SU-DHL-6 (cell line): Measurements from ENCODE around the gene GRK3.

Experiments
- H2AFZ ChIP-seq: fragments of 200-600 bp; sonication (generic); 2 replicates; pipeline ENCODE4 v1.6.1; 2014; ENCODE audit warnings: low read depth, mild to moderate bottlenecking, moderate library complexity, mixed read lengths, antibody characterized with exemption, low read length; ENCODE audit not compliant: severe bottlenecking
- H3F3A ChIP-seq: fragments of 200-600 bp; shearing (Covaris generic); 2 replicates; pipeline ENCODE4 v1.6.0; 2016; ENCODE audit warnings: antibody characterized with exemption, mild to moderate bottlenecking; ENCODE audit not compliant: insufficient read depth
- H3K27ac ChIP-seq: fragments of 200-600 bp; sonication (generic); 2 replicates; pipeline ENCODE4 v1.5.1; 2016; ENCODE audit warnings: low read depth, mild to moderate bottlenecking, low read length, moderate library complexity, mixed read lengths
- H3K27me3 ChIP-seq: fragments of 200-600 bp; sonication (generic), shearing (Covaris generic); 2 replicates; pipeline ENCODE4 v1.6.0; 2014; ENCODE audit warnings: mild to moderate bottlenecking, low read length
- H3K36me3 ChIP-seq: fragments of 200-600 bp; sonication (generic); 2 replicates; pipeline ENCODE4 v1.6.1; 2014; ENCODE audit warnings: mild to moderate bottlenecking, low read length, mixed read lengths
- H3K4me2 ChIP-seq: fragments of 300-600, 200-600 bp; shearing (Covaris generic), sonication (generic); 2 replicates; pipeline ENCODE4 v1.6.0; 2014; ENCODE audit warnings: low read length, low read depth, mild to moderate bottlenecking; ENCODE audit not compliant: poor library complexity, severe bottlenecking
- H3K4me3 ChIP-seq: fragments of 200-600 bp; sonication (generic); 2 replicates; pipeline ENCODE4 v1.5.1; 2014; ENCODE audit warnings: antibody characterized with exemption, low read length, mild to moderate bottlenecking, mixed read lengths; ENCODE audit not compliant: insufficient read depth, poor library complexity, severe bottlenecking
- H3K79me2 ChIP-seq: fragments of 200-600 bp; sonication (generic); 2 replicates; pipeline ENCODE4 v1.6.1; 2014; ENCODE audit warnings: mild to moderate bottlenecking, low read length, moderate library complexity; ENCODE audit not compliant: insufficient read depth
- H3K9ac ChIP-seq: fragments of 200-600 bp; sonication (generic); 2 replicates; pipeline ENCODE4 v1.7.0; 2014; ENCODE audit warnings: mild to moderate bottlenecking, low read length
- H3K9me2 ChIP-seq: fragments of 200-600 bp; sonication (generic); replicated peaks from 2 replicates; pipeline ENCODE4 v1.6.1; 2014; ENCODE audit warnings: low read length; ENCODE audit not compliant: insufficient read depth
- H3K9me3 ChIP-seq: fragments of 200-600 bp; sonication (generic); 2 replicates; pipeline ENCODE4 v1.6.1; 2014; ENCODE audit warnings: low read length, mixed read lengths; ENCODE audit not compliant: insufficient read depth
- H4K20me1 ChIP-seq: fragments of 200-600 bp; sonication (generic); 2 replicates; pipeline ENCODE4 v1.6.1; 2014; ENCODE audit warnings: low read depth, mild to moderate bottlenecking, antibody characterized with exemption, low read length, moderate library complexity, mixed read lengths
- EZH2phosphoT487 ChIP-seq: fragments of 200-600 bp; sonication (generic), shearing (Covaris generic); conservative IDR thresholded peaks from 2 replicates; pipeline ENCODE4 v1.6.1; 2018; ENCODE audit warnings: mild to moderate bottlenecking, antibody characterized with exemption, low read length, moderate library complexity, mixed read lengths
- TF ChIP-seq, protein P1 (sequence below): fragments of 200-600 bp; sonication (generic); IDR thresholded peaks from one replicate; pipeline ENCODE4 v1.5.1; 2017; ENCODE audit warnings: antibody characterized with exemption, mild to moderate bottlenecking, low read length, moderate library complexity; ENCODE audit not compliant: insufficient read depth, poor library complexity, severe bottlenecking

The GRK3 gene

DNA sequence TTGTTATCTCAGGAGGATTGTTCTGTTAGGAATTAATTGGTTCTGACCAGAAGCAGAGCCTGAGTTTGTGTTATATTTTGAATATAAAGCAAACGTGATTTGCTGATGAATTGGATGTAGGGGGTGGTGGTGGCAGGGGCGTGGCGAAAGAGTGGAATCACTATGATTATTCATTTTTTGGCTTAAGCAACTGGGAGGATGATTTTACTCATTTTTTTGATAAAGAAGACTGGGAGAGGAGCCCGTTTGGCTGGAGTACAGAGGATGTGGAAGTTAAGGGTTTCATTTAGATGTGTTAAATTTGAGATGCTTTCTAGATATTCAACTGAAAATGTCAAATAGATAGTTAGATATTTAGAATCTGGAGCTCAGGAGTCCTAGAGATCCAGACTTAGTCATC, 94.2 kb downstream of the GRK3 start:
- no peaks in the 10 kb centered on the region for H3F3A ChIP-seq
- H3K9me3 ChIP-seq, result no peaks in the 10 kb centered on the region
- H3K79me2 ChIP-seq, result no peaks in the 10 kb centered on the region
- no peaks in the 10 kb centered on the region for H3K9me2 ChIP-seq
- H3K27ac ChIP-seq, result no peak overlapping the region
- no peaks in the 10 kb centered on the region for H3K36me3 ChIP-seq
- H3K4me3 ChIP-seq, result no peak overlapping the region
- H3K4me2 ChIP-seq, result no peak overlapping the region
- H4K20me1 ChIP-seq, result no peaks in the 10 kb centered on the region
- TF ChIP-seq, protein P1, sequence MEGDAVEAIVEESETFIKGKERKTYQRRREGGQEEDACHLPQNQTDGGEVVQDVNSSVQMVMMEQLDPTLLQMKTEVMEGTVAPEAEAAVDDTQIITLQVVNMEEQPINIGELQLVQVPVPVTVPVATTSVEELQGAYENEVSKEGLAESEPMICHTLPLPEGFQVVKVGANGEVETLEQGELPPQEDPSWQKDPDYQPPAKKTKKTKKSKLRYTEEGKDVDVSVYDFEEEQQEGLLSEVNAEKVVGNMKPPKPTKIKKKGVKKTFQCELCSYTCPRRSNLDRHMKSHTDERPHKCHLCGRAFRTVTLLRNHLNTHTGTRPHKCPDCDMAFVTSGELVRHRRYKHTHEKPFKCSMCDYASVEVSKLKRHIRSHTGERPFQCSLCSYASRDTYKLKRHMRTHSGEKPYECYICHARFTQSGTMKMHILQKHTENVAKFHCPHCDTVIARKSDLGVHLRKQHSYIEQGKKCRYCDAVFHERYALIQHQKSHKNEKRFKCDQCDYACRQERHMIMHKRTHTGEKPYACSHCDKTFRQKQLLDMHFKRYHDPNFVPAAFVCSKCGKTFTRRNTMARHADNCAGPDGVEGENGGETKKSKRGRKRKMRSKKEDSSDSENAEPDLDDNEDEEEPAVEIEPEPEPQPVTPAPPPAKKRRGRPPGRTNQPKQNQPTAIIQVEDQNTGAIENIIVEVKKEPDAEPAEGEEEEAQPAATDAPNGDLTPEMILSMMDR, result no peak
- no peak for TF ChIP-seq EZH2phosphoT487
- no peak overlapping the region for H3K9ac ChIP-seq
- H3K27me3 ChIP-seq, result no peaks in the 10 kb centered on the region
- H2AFZ ChIP-seq, result no peak overlapping the region

DNA sequence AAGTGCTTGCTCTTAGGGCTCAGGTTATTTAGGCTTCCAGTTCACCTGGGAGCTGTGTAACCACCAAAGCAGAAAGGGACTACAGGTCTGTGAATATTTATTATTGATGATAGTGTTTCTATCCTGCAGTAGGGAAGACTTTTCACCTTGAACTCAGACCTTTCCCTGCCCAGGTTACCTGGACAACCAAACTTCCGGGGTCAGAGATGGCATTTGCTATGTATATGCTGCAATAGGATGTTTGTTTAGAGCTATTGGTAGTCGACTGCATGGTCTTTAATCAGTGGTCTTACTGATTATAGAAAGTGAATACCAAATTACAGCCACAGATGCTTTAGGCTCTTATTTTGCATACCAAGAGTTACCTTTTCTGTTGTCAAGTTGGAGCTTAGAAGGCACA, 94.9 kb downstream of the GRK3 start:
- no peak overlapping the region for H3K27ac ChIP-seq
- H3K9me2 ChIP-seq, result no peaks in the 10 kb centered on the region
- no peak for TF ChIP-seq EZH2phosphoT487
- TF ChIP-seq, protein P1, result no peak
- no peak overlapping the region for H3K9ac ChIP-seq
- H3F3A ChIP-seq, result no peaks in the 10 kb centered on the region
- no peaks in the 10 kb centered on the region for H3K36me3 ChIP-seq
- no peak overlapping the region for H3K4me3 ChIP-seq
- H3K79me2 ChIP-seq, result no peaks in the 10 kb centered on the region
- H3K9me3 ChIP-seq, result no peaks in the 10 kb centered on the region
- H3K27me3 ChIP-seq, result no peaks in the 10 kb centered on the region
- no peaks in the 10 kb centered on the region for H4K20me1 ChIP-seq
- no peak overlapping the region for H3K4me2 ChIP-seq
- no peak overlapping the region for H2AFZ ChIP-seq

DNA sequence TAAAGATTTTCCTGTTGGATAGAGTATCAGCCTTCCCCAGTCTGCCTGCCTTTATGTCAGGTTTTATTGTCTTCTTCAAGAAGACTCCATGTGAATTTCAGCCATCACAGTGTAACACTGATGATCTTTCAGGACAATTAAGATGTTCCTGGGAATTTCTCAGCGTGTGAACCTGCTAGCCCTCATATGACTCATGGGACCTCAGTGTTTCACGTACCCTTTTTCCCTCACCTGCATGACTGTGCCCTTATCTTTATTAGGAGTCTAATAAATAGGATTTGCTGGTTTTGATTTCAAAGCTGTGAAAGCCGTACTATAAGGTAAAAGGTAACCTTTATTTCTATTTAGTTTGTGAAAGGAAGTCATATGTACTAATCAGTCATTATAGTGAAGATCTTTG, 95.9 kb downstream of the GRK3 start:
- no peak for TF ChIP-seq EZH2phosphoT487
- TF ChIP-seq, protein P1, result no peak
- Histone ChIP-seq H3K4me3 (no peak overlapping the region), H3F3A (no peaks in the 10 kb centered on the region), H3K27me3 (no peaks in the 10 kb centered on the region), H3K9ac (no peak overlapping the region), H3K27ac (no peak overlapping the region), H2AFZ (no peak overlapping the region), H3K4me2 (no peak overlapping the region), H3K9me3 (no peaks in the 10 kb centered on the region), H3K9me2 (no peaks in the 10 kb centered on the region), H3K79me2 (no peaks in the 10 kb centered on the region), H4K20me1 (no peaks in the 10 kb centered on the region), H3K36me3 (no peaks in the 10 kb centered on the region)
